ENCODE data around the gene TCP11L2.
A peak's percentile ranks its signal among the peaks of the same experiment; 100 is the strongest.

The TCP11L2 gene

DNA sequence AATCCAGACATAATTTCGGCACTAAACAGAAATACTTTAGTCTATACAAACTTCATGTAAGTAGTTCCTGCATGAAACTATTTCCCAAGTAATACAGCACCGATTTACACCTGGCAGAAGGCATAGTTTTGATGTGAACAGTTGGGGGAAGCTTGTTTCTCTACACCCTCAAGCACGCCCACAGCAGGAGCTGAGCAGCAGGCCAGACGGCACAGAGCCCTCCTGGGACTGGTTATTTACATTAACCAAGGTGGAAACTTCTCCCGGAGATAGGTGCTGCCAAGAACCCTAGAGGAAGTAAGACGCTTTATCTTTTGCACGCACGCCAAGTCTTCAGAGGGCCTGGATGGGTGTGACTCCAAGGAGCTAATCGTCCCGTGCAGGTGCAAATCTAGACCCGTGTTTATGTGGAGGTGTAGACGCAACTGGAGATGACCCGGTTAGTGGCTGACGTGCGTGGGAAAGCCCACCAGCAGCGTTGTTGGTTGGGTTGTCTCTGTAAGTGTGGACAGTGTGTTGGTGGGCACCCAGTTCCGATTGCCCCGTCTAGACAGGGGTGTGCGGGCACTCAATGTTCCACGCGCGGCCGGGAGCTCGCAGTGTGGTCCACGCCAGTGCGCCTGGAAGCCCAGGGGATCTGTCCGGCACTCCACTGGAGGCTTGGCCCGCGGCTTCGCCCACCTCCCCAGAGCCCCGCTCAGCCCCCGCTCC is 767 bp upstream of the TCP11L2 start (continued):
- TF ChIP-seq ZNF23 (tag by site-specific recombination; IDR thresholded peaks at IDR 0.05; ENCODE audit: borderline replicate concordance) (no peak), ZNF645 (tag by site-specific recombination; IDR thresholded peaks at IDR 0.05) (peak; percentile 66; the same call in 1 of the 2 replicates), ZNF394 (tag by site-specific recombination; IDR thresholded peaks at IDR 0.05; ENCODE audit: borderline replicate concordance) (no peak), ZNF248 (tag by site-specific recombination; IDR thresholded peaks at IDR 0.05) (no peak), PRDM2 (tag by site-specific recombination; IDR thresholded peaks at IDR 0.05; ENCODE audit: borderline replicate concordance) (no peak), SP7 (tag by site-specific recombination; IDR thresholded peaks at IDR 0.05) (peak; percentile 72), OVOL3 (tag by site-specific recombination; IDR thresholded peaks at IDR 0.05) (peak; percentile 35; the same call in 1 of the 2 replicates), ZNF169 (tag by site-specific recombination; IDR thresholded peaks at IDR 0.05) (no peak), PBX3 (CRISPR knock-in tag; IDR thresholded peaks at IDR 0.05) (no peak), ZNF785 (tag by site-specific recombination; IDR thresholded peaks at IDR 0.05) (no peak), ZNF629 (tag by site-specific recombination; IDR thresholded peaks at IDR 0.05) (peak; percentile 53; the same call in 1 of the 2 replicates), GLIS2 (tag by site-specific recombination; IDR thresholded peaks at IDR 0.05) (peak; percentile 57), HOXA7 (CRISPR knock-in tag; IDR thresholded peaks at IDR 0.05; ENCODE audit: borderline replicate concordance) (no peak), ZSCAN30 (tag by site-specific recombination; IDR thresholded peaks at IDR 0.05) (no peak), ZBTB7A (tag by site-specific recombination; IDR thresholded peaks at IDR 0.05; ENCODE audit: low read depth) (no peak), ZNF175 (tag by site-specific recombination; IDR thresholded peaks at IDR 0.05) (no peak), ZNF791 (tag by site-specific recombination; IDR thresholded peaks at IDR 0.05) (no peak), ZNF843 (tag by site-specific recombination; IDR thresholded peaks at IDR 0.05) (peak; percentile 71), OSR2 (tag by site-specific recombination; IDR thresholded peaks at IDR 0.05) (peak; percentile 86)
- TF ChIP-seq, protein P1, sequence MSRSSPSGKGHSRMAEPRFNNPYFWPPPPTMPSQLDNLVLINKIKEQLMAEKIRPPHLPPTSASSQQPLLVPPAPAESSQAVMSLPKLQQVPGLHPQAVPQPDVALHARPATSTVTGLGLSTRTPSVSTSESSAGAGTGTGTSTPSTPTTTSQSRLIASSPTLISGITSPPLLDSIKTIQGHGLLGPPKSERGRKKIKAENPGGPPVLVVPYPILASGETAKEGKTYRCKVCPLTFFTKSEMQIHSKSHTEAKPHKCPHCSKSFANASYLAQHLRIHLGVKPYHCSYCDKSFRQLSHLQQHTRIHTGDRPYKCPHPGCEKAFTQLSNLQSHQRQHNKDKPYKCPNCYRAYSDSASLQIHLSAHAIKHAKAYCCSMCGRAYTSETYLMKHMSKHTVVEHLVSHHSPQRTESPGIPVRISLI (tag by site-specific recombination; IDR thresholded peaks at IDR 0.05): no peak
- TF ChIP-seq, protein P2, sequence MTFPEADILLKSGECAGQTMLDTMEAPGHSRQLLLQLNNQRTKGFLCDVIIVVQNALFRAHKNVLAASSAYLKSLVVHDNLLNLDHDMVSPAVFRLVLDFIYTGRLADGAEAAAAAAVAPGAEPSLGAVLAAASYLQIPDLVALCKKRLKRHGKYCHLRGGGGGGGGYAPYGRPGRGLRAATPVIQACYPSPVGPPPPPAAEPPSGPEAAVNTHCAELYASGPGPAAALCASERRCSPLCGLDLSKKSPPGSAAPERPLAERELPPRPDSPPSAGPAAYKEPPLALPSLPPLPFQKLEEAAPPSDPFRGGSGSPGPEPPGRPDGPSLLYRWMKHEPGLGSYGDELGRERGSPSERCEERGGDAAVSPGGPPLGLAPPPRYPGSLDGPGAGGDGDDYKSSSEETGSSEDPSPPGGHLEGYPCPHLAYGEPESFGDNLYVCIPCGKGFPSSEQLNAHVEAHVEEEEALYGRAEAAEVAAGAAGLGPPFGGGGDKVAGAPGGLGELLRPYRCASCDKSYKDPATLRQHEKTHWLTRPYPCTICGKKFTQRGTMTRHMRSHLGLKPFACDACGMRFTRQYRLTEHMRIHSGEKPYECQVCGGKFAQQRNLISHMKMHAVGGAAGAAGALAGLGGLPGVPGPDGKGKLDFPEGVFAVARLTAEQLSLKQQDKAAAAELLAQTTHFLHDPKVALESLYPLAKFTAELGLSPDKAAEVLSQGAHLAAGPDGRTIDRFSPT (tag by site-specific recombination; IDR thresholded peaks at IDR 0.05): no peak
- TF ChIP-seq, protein P3, sequence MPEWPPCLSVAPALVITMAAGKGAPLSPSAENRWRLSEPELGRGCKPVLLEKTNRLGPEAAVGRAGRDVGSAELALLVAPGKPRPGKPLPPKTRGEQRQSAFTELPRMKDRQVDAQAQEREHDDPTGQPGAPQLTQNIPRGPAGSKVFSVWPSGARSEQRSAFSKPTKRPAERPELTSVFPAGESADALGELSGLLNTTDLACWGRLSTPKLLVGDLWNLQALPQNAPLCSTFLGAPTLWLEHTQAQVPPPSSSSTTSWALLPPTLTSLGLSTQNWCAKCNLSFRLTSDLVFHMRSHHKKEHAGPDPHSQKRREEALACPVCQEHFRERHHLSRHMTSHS (tag by site-specific recombination; IDR thresholded peaks at IDR 0.05): no peak
